Measurements from ENCODE around the gene ZNF485. TPM values are rescaled to one million over a fixed set of nuclear protein-coding genes. Genes with fewer than 3 reads are reported as not detected.

Gene ZNF485
- 1 to 10 TPM; 1.5 to 3.3 (median 2.2) TPM for total RNA-seq

- peak within 1 kb of the TSS; percentile 68 to 73 (median 68) for H3K4me3 ChIP-seq (replicated peaks in 1 of 3)
- DNase-seq: peak; percentile 66 to 71
- intact Hi-C loops (cut with DNase I): loop anchor here (5.0 kb wide), 1 partner anchor 34 kb away; the partner anchor contains the start of gene ZNF239
- TF ChIP-seq POLR2A (IDR thresholded peaks at IDR 0.05) (peak in 1 of 2 donors; percentile 41), CTCF (IDR thresholded peaks at IDR 0.05) (no peak)
- no peaks in the 10 kb centered on the region for H3K36me3 ChIP-seq
- peak within 1 kb of the TSS in 2 of 3 donors; percentile 32 to 58 for H3K27ac ChIP-seq
- WGBS, 2 donors: 3 to 12% methylated on average over 12 to 29 of the region's 58 CpGs
- H3K9me3 ChIP-seq: no peaks in the 10 kb centered on the region
- no peaks in the 10 kb centered on the region for H3K27me3 ChIP-seq
- H3K4me1 ChIP-seq: peaks cover 0 to 3% of the 10 kb centered on the region in 2 donors
Measured at GRCh38 chr10:43606323-43607198, at the start of gene ZNF485. Gene ZNF485, plus strand, starts transcription at chr10:43606438. Its CDS starts 613 bp downstream, at chr10:43607051.

GRCh38 chr10:43557214-43557613, 49.0 kb upstream of the ZNF485 start:
- intact Hi-C loops (cut with DNase I): no loop called here
- Histone ChIP-seq H3K9me3 (no peaks in the 10 kb centered on the region), H3K4me1 (no peaks in the 10 kb centered on the region), H3K27ac (no peak overlapping the region), H3K36me3 (peaks cover 5 to 9% of the 10 kb centered on the region in 2 donors), H3K4me3 (replicated peaks in 1 of 3) (no peak overlapping the region), H3K27me3 (no peaks in the 10 kb centered on the region)
- DNase-seq: no peak
- TF ChIP-seq POLR2A (IDR thresholded peaks at IDR 0.05): no peak
- TF ChIP-seq CTCF (IDR thresholded peaks at IDR 0.05): no peak
- 99 to 100% methylated on average over 4 of the region's 4 CpGs for WGBS, 2 donors

GRCh38 chr10:43569681-43570080, 36.6 kb upstream of the ZNF485 start:
- Histone ChIP-seq H3K4me3 (replicated peaks in 1 of 3) (no peak overlapping the region), H3K4me1 (peaks cover 0 to 7% of the 10 kb centered on the region in 2 donors), H3K27me3 (no peaks in the 10 kb centered on the region), H3K27ac (no peak overlapping the region), H3K9me3 (no peaks in the 10 kb centered on the region), H3K36me3 (no peaks in the 10 kb centered on the region)
- intact Hi-C loops (cut with DNase I): loop anchor here (5.0 kb wide), 1 partner anchor 38 kb away; the partner anchor contains the start of gene ZNF485
- DNase-seq: no peak
- TF ChIP-seq CTCF (IDR thresholded peaks at IDR 0.05): no peak
- no peak for TF ChIP-seq POLR2A (IDR thresholded peaks at IDR 0.05)

- WGBS, 2 donors: 48 to 65% methylated on average over 1 of the region's 1 CpG
- TF ChIP-seq CTCF (IDR thresholded peaks at IDR 0.05) (no peak), POLR2A (IDR thresholded peaks at IDR 0.05) (no peak)
- Histone ChIP-seq H3K27me3 (no peaks in the 10 kb centered on the region), H3K9me3 (no peaks in the 10 kb centered on the region), H3K27ac (no peak overlapping the region), H3K4me1 (peaks cover 0 to 7% of the 10 kb centered on the region in 2 donors), H3K36me3 (no peaks in the 10 kb centered on the region), H3K4me3 (replicated peaks in 1 of 3) (no peak overlapping the region)
- no peak for DNase-seq
- intact Hi-C loops (cut with DNase I): loop anchor here (5.0 kb wide), 1 partner anchor 36 kb away; the partner anchor contains the start of gene ZNF485
Measured at GRCh38 chr10:43570971-43571370, 35.3 kb upstream of the ZNF485 start.
